Stimulated activated CD8-positive, alpha-beta memory T cell treated with anti-CD3 and anti-CD28 coated beads, Interleukin-12 subunit alpha, Interleukin-12 subunit beta, amount 100 ng/mL, for 4 hours (primary cell): ENCODE results near the gene NEGR1.

Experiments used
- DNase-seq: peaks from one replicate; pipeline ENCODE4 v3.0.0-alpha.2; 2020; ENCODE audit warnings: low read depth

Gene NEGR1

GRCh38 chr1:72023063-72023930 is 259.0 kb downstream of the NEGR1 start:
- no peak for DNase-seq

GRCh38 chr1:72018562-72018961 is 263.8 kb downstream of the NEGR1 start:
- DNase-seq, result no peak

- DNase-seq, result no peak
These were observed 267.3 kb downstream of the NEGR1 start for GRCh38 chr1:72015006-72015405.

GRCh38 chr1:72013161-72013560 is 269.2 kb downstream of the NEGR1 start:
- DNase-seq, result no peak

- no peak for DNase-seq
These were observed 270.6 kb downstream of the NEGR1 start for GRCh38 chr1:72011721-72012120.

GRCh38 chr1:72010094-72010431 is 272.3 kb downstream of the NEGR1 start:
- no peak for DNase-seq

GRCh38 chr1:72009173-72010093 is 272.9 kb downstream of the NEGR1 start:
- DNase-seq, result no peak

GRCh38 chr1:72007312-72007711 is 275.0 kb downstream of the NEGR1 start:
- DNase-seq, result no peak

GRCh38 chr1:72006092-72006491 is 276.2 kb downstream of the NEGR1 start:
- no peak for DNase-seq

GRCh38 chr1:72003092-72003491 is 279.2 kb downstream of the NEGR1 start:
- no peak for DNase-seq

GRCh38 chr1:72000809-72001208 is 281.5 kb downstream of the NEGR1 start:
- DNase-seq, result no peak

- DNase-seq, result no peak
These were observed 287.7 kb downstream of the NEGR1 start for GRCh38 chr1:71994646-71995045.

GRCh38 chr1:71987181-71987580 is 295.2 kb downstream of the NEGR1 start:
- DNase-seq, result no peak

GRCh38 chr1:71986160-71986559 is 296.2 kb downstream of the NEGR1 start:
- DNase-seq, result no peak

- DNase-seq, result no peak
These were observed 301.8 kb downstream of the NEGR1 start for GRCh38 chr1:71980556-71980955.

GRCh38 chr1:71979882-71980281 is 302.5 kb downstream of the NEGR1 start:
- DNase-seq, result no peak

GRCh38 chr1:71967670-71968069 is 314.7 kb downstream of the NEGR1 start:
- DNase-seq, result no peak

GRCh38 chr1:71964188-71964587 is 318.2 kb downstream of the NEGR1 start:
- no peak for DNase-seq

- no peak for DNase-seq
These were observed 325.6 kb downstream of the NEGR1 start for GRCh38 chr1:71956613-71957285.

GRCh38 chr1:71950579-71950978 is 331.8 kb downstream of the NEGR1 start:
- no peak for DNase-seq

- no peak for DNase-seq
These were observed 332.7 kb downstream of the NEGR1 start for GRCh38 chr1:71949681-71950080.

GRCh38 chr1:71948561-71948960 is 333.8 kb downstream of the NEGR1 start:
- DNase-seq, result no peak

- DNase-seq, result no peak
These were observed 338.3 kb downstream of the NEGR1 start for GRCh38 chr1:71944006-71944405.
